Fibroblast of mammary gland (primary cell): ENCODE data around the gene SLC22A2.

Source experiments
- DNase-seq: peaks from one replicate; pipeline ENCODE4 v3.0.0-alpha.2; 2010; ENCODE audit warnings: low read depth
- H3K4me3 ChIP-seq: 2 replicates; pipeline ENCODE4 v1.5.1; 2011; ENCODE audit warnings: low read depth, mild to moderate bottlenecking, low read length, moderate library complexity; ENCODE audit not compliant: control insufficient read depth
- CTCF ChIP-seq: conservative IDR thresholded peaks from 2 replicates; pipeline ENCODE4 v1.5.1; 2011; ENCODE audit warnings: low read depth, low read length, inconsistent platforms; ENCODE audit not compliant: control insufficient read depth, insufficient read depth

The SLC22A2 gene

GRCh38 chr6:160227769-160228161 is 30.9 kb downstream of the SLC22A2 start:
- DNase-seq, result no peak
- no peak overlapping the region for H3K4me3 ChIP-seq
- no peak for TF ChIP-seq CTCF

DNA sequence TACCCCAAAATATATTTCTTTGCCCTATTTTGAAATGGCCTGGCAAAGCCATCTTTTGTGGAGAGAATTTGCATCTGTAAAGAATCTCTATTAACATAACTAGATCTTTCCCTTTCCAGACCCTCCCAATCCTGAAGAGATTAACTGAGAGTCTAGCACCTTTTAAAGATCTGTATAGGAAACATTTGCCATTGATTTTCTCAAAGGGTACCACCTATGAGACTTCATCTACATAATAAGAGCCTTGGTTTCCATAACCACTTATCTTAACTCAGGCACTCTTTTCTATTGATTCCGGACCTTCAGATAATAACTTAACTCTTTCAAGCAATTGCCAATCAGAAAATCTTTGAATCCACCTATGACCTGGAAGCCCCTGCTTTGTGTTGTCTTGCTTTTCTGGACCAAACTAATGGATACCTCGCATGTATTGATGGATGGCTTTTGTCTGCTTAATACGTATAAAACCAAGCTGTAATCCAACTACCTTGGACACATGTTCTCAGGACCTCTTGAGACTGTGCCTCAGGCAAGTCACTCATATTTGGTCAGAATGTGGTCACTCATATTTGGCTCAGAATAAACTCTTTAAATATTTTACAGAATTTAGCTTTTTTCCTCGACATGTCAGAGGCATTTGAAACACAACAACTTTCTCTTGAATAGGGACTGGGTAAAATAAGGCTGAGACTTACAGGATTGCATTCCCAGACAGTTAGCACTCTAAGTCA is 31.4 kb downstream of the SLC22A2 start:
- TF ChIP-seq CTCF, result no peak
- H3K4me3 ChIP-seq, result no peak overlapping the region
- DNase-seq, result no peak

- no peak overlapping the region for H3K4me3 ChIP-seq
- no peak for TF ChIP-seq CTCF
- DNase-seq, result peak; percentile 59
These were observed 32.5 kb downstream of the SLC22A2 start for GRCh38 chr6:160226118-160226591.

- no peak overlapping the region for H3K4me3 ChIP-seq
- no peak for TF ChIP-seq CTCF
- no peak for DNase-seq
These were observed 33.9 kb downstream of the SLC22A2 start for GRCh38 chr6:160224639-160225237.

DNA sequence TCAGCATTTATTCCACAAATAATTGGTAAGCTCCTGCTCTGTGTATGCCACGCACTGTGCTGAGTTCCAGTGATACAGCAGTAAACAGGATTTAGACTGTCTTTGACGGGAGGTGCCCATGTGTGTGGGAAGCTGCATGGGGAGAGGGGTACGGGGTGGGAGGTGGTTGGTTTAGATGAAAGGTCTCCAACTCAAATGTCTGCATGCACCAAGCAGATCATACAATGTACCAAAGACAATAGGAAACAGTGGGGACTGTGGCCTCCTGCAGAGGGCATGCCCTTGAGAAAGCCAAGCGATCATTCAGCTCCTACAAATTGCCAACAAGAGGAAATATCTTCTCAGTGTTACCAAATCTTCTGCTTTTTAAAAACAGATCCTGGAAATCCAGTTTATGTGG is 36.1 kb downstream of the SLC22A2 start:
- TF ChIP-seq CTCF, result no peak
- no peak for DNase-seq
- no peak overlapping the region for H3K4me3 ChIP-seq

- no peak for TF ChIP-seq CTCF
- no peak overlapping the region for H3K4me3 ChIP-seq
- DNase-seq, result no peak
These were observed 36.7 kb downstream of the SLC22A2 start for GRCh38 chr6:160221918-160222317.
